Vagina (tissue), 2 donors: ENCODE measurements around the gene NUDT12.

Experiments
- POLR2A ChIP-seq, 2 donors: fragments of 450-650 bp; IDR thresholded peaks; one replicate each; pipeline ENCODE4 v1.6.1; 2017; ENCODE audit warnings: antibody characterized with exemption in 2 of 2, mild to moderate bottlenecking in 2 of 2, moderate library complexity in 2 of 2
- POLR2AphosphoS5 ChIP-seq, 2 donors: sonication (generic); formaldehyde crosslinking; IDR thresholded peaks; one replicate each; pipeline ENCODE4 v1.9.0; 2017; ENCODE audit warnings: antibody characterized with exemption in 2 of 2, mild to moderate bottlenecking in 2 of 2, low read depth in 1 of 2; ENCODE audit not compliant: insufficient read depth in 1 of 2
- TF ChIP-seq, protein P1 (sequence below), 3 experiments: fragments of 450-650 bp in 2 of 3; fragments of 200-600 bp in 1 of 3; sonication (generic) in 1 of 3; IDR thresholded peaks; one replicate each; pipeline ENCODE4 v1.5.1; 2017 to 2019; ENCODE audit warnings: antibody characterized with exemption in 3 of 3, mild to moderate bottlenecking in 2 of 3, moderate library complexity in 2 of 3

DNA sequence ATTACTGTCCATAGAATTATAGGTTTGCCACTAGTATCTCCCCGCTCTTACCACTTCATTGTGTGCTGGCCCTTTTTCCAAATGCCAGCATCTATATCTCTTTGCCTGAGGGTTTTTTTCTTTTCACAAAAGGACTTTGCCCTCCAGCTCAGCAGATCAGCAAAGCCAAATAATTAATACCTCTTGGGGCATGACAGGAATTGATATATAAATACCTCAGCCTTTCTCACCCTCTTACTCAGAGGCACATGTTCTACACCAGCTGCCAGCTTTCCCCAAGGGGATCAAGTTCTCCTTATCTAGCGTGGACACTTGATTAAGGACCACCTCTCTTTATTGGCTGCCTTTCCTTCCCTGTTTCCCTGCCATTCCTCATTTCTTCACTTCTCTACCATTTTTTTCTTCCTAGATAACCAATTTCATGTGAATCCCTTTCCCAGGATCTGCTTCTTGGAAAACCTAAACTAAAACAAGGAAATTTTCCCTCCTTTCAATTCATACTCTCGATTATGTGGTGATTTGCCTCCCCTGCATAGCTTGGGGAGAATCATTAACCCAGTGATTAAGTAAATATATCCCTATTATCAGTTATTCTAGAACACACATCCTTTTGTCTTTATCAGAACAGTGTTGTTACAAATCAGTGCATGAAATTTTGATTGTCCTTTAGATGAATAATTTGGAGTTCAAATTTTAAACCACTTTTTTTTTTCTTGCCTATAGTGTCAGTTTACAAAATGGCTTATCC is 6.9 kb upstream of the NUDT12 start:
- TF ChIP-seq, protein P1, sequence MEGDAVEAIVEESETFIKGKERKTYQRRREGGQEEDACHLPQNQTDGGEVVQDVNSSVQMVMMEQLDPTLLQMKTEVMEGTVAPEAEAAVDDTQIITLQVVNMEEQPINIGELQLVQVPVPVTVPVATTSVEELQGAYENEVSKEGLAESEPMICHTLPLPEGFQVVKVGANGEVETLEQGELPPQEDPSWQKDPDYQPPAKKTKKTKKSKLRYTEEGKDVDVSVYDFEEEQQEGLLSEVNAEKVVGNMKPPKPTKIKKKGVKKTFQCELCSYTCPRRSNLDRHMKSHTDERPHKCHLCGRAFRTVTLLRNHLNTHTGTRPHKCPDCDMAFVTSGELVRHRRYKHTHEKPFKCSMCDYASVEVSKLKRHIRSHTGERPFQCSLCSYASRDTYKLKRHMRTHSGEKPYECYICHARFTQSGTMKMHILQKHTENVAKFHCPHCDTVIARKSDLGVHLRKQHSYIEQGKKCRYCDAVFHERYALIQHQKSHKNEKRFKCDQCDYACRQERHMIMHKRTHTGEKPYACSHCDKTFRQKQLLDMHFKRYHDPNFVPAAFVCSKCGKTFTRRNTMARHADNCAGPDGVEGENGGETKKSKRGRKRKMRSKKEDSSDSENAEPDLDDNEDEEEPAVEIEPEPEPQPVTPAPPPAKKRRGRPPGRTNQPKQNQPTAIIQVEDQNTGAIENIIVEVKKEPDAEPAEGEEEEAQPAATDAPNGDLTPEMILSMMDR (IDR thresholded peaks at IDR 0.05): no peak
- TF ChIP-seq POLR2A (IDR thresholded peaks at IDR 0.05) (no peak), POLR2AphosphoS5 (IDR thresholded peaks at IDR 0.05; ENCODE audit: insufficient read depth in 1 of 2, low read depth in 1 of 2) (no peak)
